Measurements from ENCODE around the gene CISD3. TPM values are rescaled to one million over a fixed set of nuclear protein-coding genes. Genes with fewer than 3 reads are reported as not detected.

Gene CISD3
- total and polyA plus RNA-seq, 2 of the 4 experiments (the other 2 are of a cell fraction), result 1.3 to 14.1 TPM

DNA sequence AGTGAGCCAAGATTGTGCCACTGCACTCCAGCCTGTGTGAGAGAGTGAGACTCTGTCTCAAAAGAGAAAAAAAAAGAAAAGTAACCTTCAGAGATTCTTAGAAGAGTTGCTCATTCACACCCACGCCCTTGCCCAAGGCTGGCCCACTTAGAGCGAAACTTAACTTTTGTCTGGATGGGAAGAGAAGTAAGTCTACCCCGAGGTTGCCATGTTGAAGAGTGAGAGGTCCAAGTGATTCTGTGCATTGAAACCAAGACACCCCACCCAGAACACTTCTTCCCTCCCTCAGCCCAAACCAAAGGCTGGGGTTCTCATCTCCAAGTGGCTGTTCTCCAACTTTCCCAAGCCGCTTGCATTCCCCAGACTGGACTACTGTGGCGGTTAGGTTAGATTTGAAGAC lies 2.4 kb upstream of the CISD3 start:
- no peak overlapping the region for H3K56ac ChIP-seq (ENCODE audit: extremely low read depth, insufficient read depth, low read length)
- H3K4me2 ChIP-seq (ENCODE audit: low read depth, low read length), result no peak overlapping the region
- H3K9ac ChIP-seq (ENCODE audit: low read depth, low read length), result no peak overlapping the region
- no peak overlapping the region for H2AFZ ChIP-seq (replicated peaks; ENCODE audit: low read length, poor library complexity)
- H3K79me1 ChIP-seq (ENCODE audit: low read depth in 1 of 2, low read length in 2 of 2), result peaks cover 11 to 33% of the 10 kb centered on the region in 2 experiments; a peak in 3 of 4 replicates
- no peak for ATAC-seq (ENCODE audit: low read depth)
- no peak overlapping the region for H3K4me3 ChIP-seq (ENCODE audit: insufficient read depth, low read depth, low read length)
- BruUV-seq (replicated peaks), result no TSS peak
- no peaks in the 10 kb centered on the region for H3K9me3 ChIP-seq (ENCODE audit: control insufficient read depth, insufficient read depth, low read length)
- peaks cover 20% of the 10 kb centered on the region for H3K36me3 ChIP-seq (ENCODE audit: control insufficient read depth, insufficient read depth, low read length)
- H3K14ac ChIP-seq (replicated peaks; ENCODE audit: low read depth, low read length), result no peak overlapping the region
- no peak for DNase-seq
- H3K9me1 ChIP-seq (ENCODE audit: insufficient read depth, low read length), result 0 out of 2 replicates have a peak, but pooled peaks cover 11% of the 10 kb centered on the region
- H2BK15ac ChIP-seq (ENCODE audit: low read depth, low read length), result no peak overlapping the region
- peaks cover 13% of the 10 kb centered on the region for H4K20me1 ChIP-seq (ENCODE audit: insufficient read depth, low read length)
- no peak overlapping the region for H3K18ac ChIP-seq (ENCODE audit: low read depth, low read length)
- H4K8ac ChIP-seq (ENCODE audit: low read depth in 2 of 2, low read length in 2 of 2), result no peak overlapping the region
- WGBS, 2 experiments (ENCODE audit: extremely low coverage in 2 of 2, insufficient read length in 1 of 2), result no CpG with 5 or more reads among the region's 5 CpGs
- no peak overlapping the region for H3K4ac ChIP-seq (ENCODE audit: low read depth, low read length)
- ChIA-PET CTCF (no interaction called here), POLR2A (ENCODE audit: unreplicated experiment) (no interaction called here)
- intact Hi-C loops (cut with micrococcal nuclease) (no loop called here), in situ Hi-C loops (cut with MboI; ENCODE audit: low sequenced_read_pairs) (no loop called here), dilution Hi-C loops (cut with HindIII; ENCODE audit: low sequenced_read_pairs, unreplicated experiment) (no loop called here)
- H4K5ac ChIP-seq (ENCODE audit: low read depth, low read length), result no peak overlapping the region
- H3K27me3 ChIP-seq (ENCODE audit: control insufficient read depth, insufficient read depth, low read length), result no peaks in the 10 kb centered on the region
- H3K4me1 ChIP-seq (ENCODE audit: control insufficient read depth, insufficient read depth, low read length), result peaks cover 12% of the 10 kb centered on the region
- no peak overlapping the region for H2BK120ac ChIP-seq (ENCODE audit: low read depth, low read length)
- no peak overlapping the region for H2AK9ac ChIP-seq (replicated peaks; ENCODE audit: low read depth, low read length, poor library complexity)
- H3K27ac ChIP-seq (ENCODE audit: insufficient read depth, low read length), result no peak overlapping the region
- H2BK20ac ChIP-seq (ENCODE audit: low read depth, low read length), result no peak overlapping the region
- H4K91ac ChIP-seq (ENCODE audit: insufficient read depth, low read depth, low read length), result no peak overlapping the region
- H2AK5ac ChIP-seq (ENCODE audit: low read depth, low read length), result no peak overlapping the region
- no peak overlapping the region for H3K23ac ChIP-seq (ENCODE audit: low read depth, low read length)
- no peak overlapping the region for H2BK5ac ChIP-seq (ENCODE audit: low read depth, low read length, poor library complexity, severe bottlenecking)
- TF ChIP-seq FOS (IDR thresholded peaks at IDR 0.05; ENCODE audit: low read depth, low read length), result no peak
- TF ChIP-seq RFX5 (IDR thresholded peaks at IDR 0.05; ENCODE audit: low read depth, low read length), result no peak
- TF ChIP-seq BHLHE40 (IDR thresholded peaks at IDR 0.05; ENCODE audit: low read depth, low read length), result no peak
- no peak for TF ChIP-seq CHD1 (IDR thresholded peaks at IDR 0.05; ENCODE audit: low read depth, low read length)
